Measurements from ENCODE around the gene IMMP2L. TPM values are rescaled to one million over a fixed set of nuclear protein-coding genes. Genes with fewer than 3 reads are reported as not detected.

Gene IMMP2L
- total and polyA plus RNA-seq, 2 of the 13 experiments (the other 11 are each of a cell fraction or from before 2014, with no cell fraction given): 7.8 to 16.9 TPM

DNA sequence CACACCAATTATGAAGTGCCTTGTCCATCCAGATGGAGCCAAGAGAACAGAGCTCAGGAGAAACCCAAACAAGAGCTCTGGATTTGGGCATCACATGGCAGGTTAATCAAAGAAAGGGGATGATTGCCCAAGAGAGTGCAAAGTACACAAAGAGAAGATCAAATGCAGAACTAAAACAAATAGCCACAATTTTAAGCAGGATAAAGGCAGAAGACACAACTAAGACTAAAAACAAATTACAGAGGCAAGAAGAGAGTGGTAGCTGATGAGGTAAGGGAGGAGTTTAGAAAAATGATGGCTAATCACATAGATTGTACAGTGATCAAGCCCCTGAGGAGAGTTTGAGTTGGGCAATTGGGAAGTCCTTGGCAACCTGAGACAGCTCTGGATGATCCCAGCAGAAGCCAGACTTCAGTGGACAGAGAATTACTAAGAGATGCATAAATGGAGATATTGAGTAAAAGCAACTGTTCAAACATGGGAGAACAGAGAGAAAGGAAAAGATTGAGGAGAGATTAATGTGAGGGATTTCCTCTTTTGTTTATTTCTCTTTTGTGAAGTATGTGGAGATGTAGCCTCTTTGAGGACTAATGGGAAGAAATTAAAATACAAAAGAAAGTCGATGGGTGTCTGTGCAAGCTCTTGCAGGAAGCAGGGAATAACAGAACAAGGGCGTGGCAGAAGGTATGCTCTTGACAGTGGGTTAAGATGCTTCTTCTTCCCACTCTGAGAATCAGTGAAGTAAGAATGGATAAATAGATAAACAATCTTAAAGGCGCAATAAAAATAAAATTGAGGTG, 369.5 kb downstream of the IMMP2L start (continued):
- TF ChIP-seq HNF4A (CRISPR knock-in tag; IDR thresholded peaks at IDR 0.05): peak; percentile 91
- TF ChIP-seq, protein P1, sequence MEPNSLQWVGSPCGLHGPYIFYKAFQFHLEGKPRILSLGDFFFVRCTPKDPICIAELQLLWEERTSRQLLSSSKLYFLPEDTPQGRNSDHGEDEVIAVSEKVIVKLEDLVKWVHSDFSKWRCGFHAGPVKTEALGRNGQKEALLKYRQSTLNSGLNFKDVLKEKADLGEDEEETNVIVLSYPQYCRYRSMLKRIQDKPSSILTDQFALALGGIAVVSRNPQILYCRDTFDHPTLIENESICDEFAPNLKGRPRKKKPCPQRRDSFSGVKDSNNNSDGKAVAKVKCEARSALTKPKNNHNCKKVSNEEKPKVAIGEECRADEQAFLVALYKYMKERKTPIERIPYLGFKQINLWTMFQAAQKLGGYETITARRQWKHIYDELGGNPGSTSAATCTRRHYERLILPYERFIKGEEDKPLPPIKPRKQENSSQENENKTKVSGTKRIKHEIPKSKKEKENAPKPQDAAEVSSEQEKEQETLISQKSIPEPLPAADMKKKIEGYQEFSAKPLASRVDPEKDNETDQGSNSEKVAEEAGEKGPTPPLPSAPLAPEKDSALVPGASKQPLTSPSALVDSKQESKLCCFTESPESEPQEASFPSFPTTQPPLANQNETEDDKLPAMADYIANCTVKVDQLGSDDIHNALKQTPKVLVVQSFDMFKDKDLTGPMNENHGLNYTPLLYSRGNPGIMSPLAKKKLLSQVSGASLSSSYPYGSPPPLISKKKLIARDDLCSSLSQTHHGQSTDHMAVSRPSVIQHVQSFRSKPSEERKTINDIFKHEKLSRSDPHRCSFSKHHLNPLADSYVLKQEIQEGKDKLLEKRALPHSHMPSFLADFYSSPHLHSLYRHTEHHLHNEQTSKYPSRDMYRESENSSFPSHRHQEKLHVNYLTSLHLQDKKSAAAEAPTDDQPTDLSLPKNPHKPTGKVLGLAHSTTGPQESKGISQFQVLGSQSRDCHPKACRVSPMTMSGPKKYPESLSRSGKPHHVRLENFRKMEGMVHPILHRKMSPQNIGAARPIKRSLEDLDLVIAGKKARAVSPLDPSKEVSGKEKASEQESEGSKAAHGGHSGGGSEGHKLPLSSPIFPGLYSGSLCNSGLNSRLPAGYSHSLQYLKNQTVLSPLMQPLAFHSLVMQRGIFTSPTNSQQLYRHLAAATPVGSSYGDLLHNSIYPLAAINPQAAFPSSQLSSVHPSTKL (CRISPR knock-in tag; IDR thresholded peaks at IDR 0.05): peak; percentile 81
- no peak for TF ChIP-seq SOX13 (IDR thresholded peaks at IDR 0.05)
- peak in 1 of 2 experiments; percentile 54; a peak in 1 of 4 replicates for TF ChIP-seq SOX13 (CRISPR knock-in tag; conservative IDR thresholded peaks at IDR 0.05 in 1 of 2, IDR thresholded peaks at IDR 0.05 in 1 of 2)
- 0 out of 2 replicates have a peak, but pooled peaks have one; percentile 17 for TF ChIP-seq BCL6 (CRISPR knock-in tag; IDR thresholded peaks at IDR 0.05)
- 0 out of 2 replicates have a peak, but pooled peaks have one; percentile 29 for TF ChIP-seq HDAC1 (CRISPR knock-in tag; IDR thresholded peaks at IDR 0.05)
- TF ChIP-seq FOXA1 (IDR thresholded peaks at IDR 0.05): 0 out of 2 replicates have a peak, but pooled peaks have one; percentile 50
- TF ChIP-seq FOXA1 (CRISPR knock-in tag; IDR thresholded peaks at IDR 0.05): peak; percentile 69
- TF ChIP-seq ZNF644 (CRISPR knock-in tag; IDR thresholded peaks at IDR 0.05; ENCODE audit: low read depth): peak; percentile 75; the same call in 1 of the 2 replicates
- TF ChIP-seq FOXA3 (CRISPR knock-in tag; IDR thresholded peaks at IDR 0.05): peak; percentile 72
- 0 out of 2 replicates have a peak, but pooled peaks have one; percentile 33 for TF ChIP-seq POGZ (CRISPR knock-in tag; IDR thresholded peaks at IDR 0.05)
- TF ChIP-seq NCOA2 (CRISPR knock-in tag; IDR thresholded peaks at IDR 0.05): peak; percentile 29; the same call in 1 of the 2 replicates
- TF ChIP-seq, protein P2, sequence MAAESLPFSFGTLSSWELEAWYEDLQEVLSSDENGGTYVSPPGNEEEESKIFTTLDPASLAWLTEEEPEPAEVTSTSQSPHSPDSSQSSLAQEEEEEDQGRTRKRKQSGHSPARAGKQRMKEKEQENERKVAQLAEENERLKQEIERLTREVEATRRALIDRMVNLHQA (CRISPR knock-in tag; IDR thresholded peaks at IDR 0.05): no peak
- peak; percentile 56; the same call in 1 of the 2 replicates for TF ChIP-seq ISL2 (CRISPR knock-in tag; IDR thresholded peaks at IDR 0.05)
- TF ChIP-seq HNF4G (IDR thresholded peaks at IDR 0.05; ENCODE audit: borderline replicate concordance, low read depth, low read length): peak; percentile 23; the same call in 1 of the 2 replicates
- TF ChIP-seq HNF4G (CRISPR knock-in tag; IDR thresholded peaks at IDR 0.05; ENCODE audit: borderline replicate concordance, low read depth): no peak
- TF ChIP-seq ZBTB8A (CRISPR knock-in tag; IDR thresholded peaks at IDR 0.05; ENCODE audit: borderline replicate concordance, low read depth): no peak
- TF ChIP-seq KLF16 (CRISPR knock-in tag; IDR thresholded peaks at IDR 0.05): 0 out of 4 replicates have a peak, but pooled peaks of 1 of the 2 experiments have one; percentile 36
- peak; percentile 82 for TF ChIP-seq GATAD2A (CRISPR knock-in tag; IDR thresholded peaks at IDR 0.05)
- TF ChIP-seq CEBPG (CRISPR knock-in tag; IDR thresholded peaks at IDR 0.05): peak; percentile 81
- no peak for TF ChIP-seq ZBTB7B (CRISPR knock-in tag; IDR thresholded peaks at IDR 0.05)
- 0 out of 2 replicates have a peak, but pooled peaks have one; percentile 30 for TF ChIP-seq SOX5 (CRISPR knock-in tag; IDR thresholded peaks at IDR 0.05; ENCODE audit: borderline replicate concordance)
- TF ChIP-seq, protein P3, sequence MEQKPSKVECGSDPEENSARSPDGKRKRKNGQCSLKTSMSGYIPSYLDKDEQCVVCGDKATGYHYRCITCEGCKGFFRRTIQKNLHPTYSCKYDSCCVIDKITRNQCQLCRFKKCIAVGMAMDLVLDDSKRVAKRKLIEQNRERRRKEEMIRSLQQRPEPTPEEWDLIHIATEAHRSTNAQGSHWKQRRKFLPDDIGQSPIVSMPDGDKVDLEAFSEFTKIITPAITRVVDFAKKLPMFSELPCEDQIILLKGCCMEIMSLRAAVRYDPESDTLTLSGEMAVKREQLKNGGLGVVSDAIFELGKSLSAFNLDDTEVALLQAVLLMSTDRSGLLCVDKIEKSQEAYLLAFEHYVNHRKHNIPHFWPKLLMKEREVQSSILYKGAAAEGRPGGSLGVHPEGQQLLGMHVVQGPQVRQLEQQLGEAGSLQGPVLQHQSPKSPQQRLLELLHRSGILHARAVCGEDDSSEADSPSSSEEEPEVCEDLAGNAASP (CRISPR knock-in tag; IDR thresholded peaks at IDR 0.05; ENCODE audit: borderline replicate concordance): peak; percentile 49; the same call in 1 of the 2 replicates
- TF ChIP-seq HMG20A (CRISPR knock-in tag; IDR thresholded peaks at IDR 0.05; ENCODE audit: borderline replicate concordance): peak; percentile 71; the same call in 1 of the 2 replicates
- TF ChIP-seq THAP11 (CRISPR knock-in tag; IDR thresholded peaks at IDR 0.05): 0 out of 2 replicates have a peak, but pooled peaks have one; percentile 18

Measured in HepG2 (cell line).